GM23338 (cell line): ENCODE data around the gene INPP5A. TPM values are rescaled to one million over a fixed set of nuclear protein-coding genes. Genes with fewer than 3 reads are reported as not detected.

Source experiments
- ATAC-seq: fragments of 200-7000 bp; cut with Tn5 transposase; 3 replicates; pipeline ENCODE4 v1.9.1; 2020
- DNase-seq: peaks from one replicate; pipeline ENCODE4 v3.0.0-alpha.2; 2015; ENCODE audit warnings: low spot score
- H2AFZ ChIP-seq: fragments of 200-600 bp; sonication (generic); 2 replicates; pipeline ENCODE4 v1.8.0; 2016; ENCODE audit warnings: antibody characterized with exemption, mild to moderate bottlenecking, moderate library complexity
- H3F3A ChIP-seq: fragments of 200-600 bp; sonication (generic); replicated peaks from 2 replicates; pipeline ENCODE4 v1.8.0; 2017; ENCODE audit warnings: antibody characterized with exemption, mixed run types, low read depth
- H3K27ac ChIP-seq: fragments of 200-600 bp; sonication (generic); 2 replicates; pipeline ENCODE4 v1.6.1; 2016; ENCODE audit warnings: low read depth
- H3K27me3 ChIP-seq: fragments of 200-600 bp; sonication (generic); 2 replicates; pipeline ENCODE4 v1.8.0; 2016; ENCODE audit warnings: mild to moderate bottlenecking, mixed run types, moderate library complexity; ENCODE audit not compliant: insufficient read depth
- H3K36me3 ChIP-seq: fragments of 200-600 bp; sonication (generic); 2 replicates; pipeline ENCODE4 v1.8.0; 2016; ENCODE audit warnings: mild to moderate bottlenecking; ENCODE audit not compliant: insufficient read depth
- H3K4me1 ChIP-seq: fragments of 200-600 bp; sonication (generic); 2 replicates; pipeline ENCODE4 v1.8.0; 2016; ENCODE audit warnings: mild to moderate bottlenecking, moderate library complexity; ENCODE audit not compliant: insufficient read depth
- H3K4me2 ChIP-seq: fragments of 200-600 bp; sonication (generic); 2 replicates; pipeline ENCODE4 v1.7.1; 2017; ENCODE audit warnings: mixed run types
- H3K4me3 ChIP-seq: fragments of 200-600 bp; sonication (generic); 2 replicates; pipeline ENCODE4 v1.6.1; 2016; ENCODE audit warnings: mixed run types
- H3K79me2 ChIP-seq: fragments of 200-600 bp; sonication (generic); replicated peaks from 2 replicates; pipeline ENCODE4 v1.8.0; 2017; ENCODE audit warnings: mild to moderate bottlenecking; ENCODE audit not compliant: insufficient read depth
- H3K9me2 ChIP-seq: fragments of 200-600 bp; sonication (generic); 2 replicates; pipeline ENCODE4 v1.8.0; 2017; ENCODE audit not compliant: insufficient read depth
- H4K20me1 ChIP-seq: fragments of 200-600 bp; sonication (generic); replicated peaks from 2 replicates; pipeline ENCODE4 v1.8.0; 2017; ENCODE audit warnings: mild to moderate bottlenecking; ENCODE audit not compliant: insufficient read depth
- H3K27ac Mint-ChIP-seq: 2 replicates; pipeline ENCODE4 v1.8.0; 2020; ENCODE audit warnings: inconsistent platforms, mild to moderate bottlenecking, moderate library complexity, mixed read lengths
- H3K27me3 Mint-ChIP-seq: 3 replicates; pipeline ENCODE4 v1.8.0; 2022; ENCODE audit warnings: low read depth, mild to moderate bottlenecking, moderate library complexity, mixed read lengths, inconsistent platforms; ENCODE audit not compliant: insufficient read depth, poor library complexity
- H3K36me3 Mint-ChIP-seq: 3 replicates; pipeline ENCODE4 v1.8.0; 2021; ENCODE audit warnings: low read depth, mild to moderate bottlenecking, inconsistent platforms, moderate library complexity, mixed read lengths
- H3K4me1 Mint-ChIP-seq: 3 replicates; pipeline ENCODE4 v1.8.0; 2020; ENCODE audit warnings: mild to moderate bottlenecking, inconsistent platforms, mixed read lengths
- H3K4me3 Mint-ChIP-seq: 3 replicates; pipeline ENCODE4 v1.8.0; 2021; ENCODE audit warnings: moderate library complexity, mild to moderate bottlenecking, inconsistent platforms, mixed read lengths
- H3K9me3 Mint-ChIP-seq: 3 replicates; pipeline ENCODE4 v1.8.0; 2020; ENCODE audit warnings: moderate library complexity, mild to moderate bottlenecking, inconsistent platforms, mixed read lengths
- CREB1 ChIP-seq: fragments of 250-450 bp; sonication (Bioruptor Pico); IDR thresholded peaks from 2 replicates; pipeline ENCODE4 v1.5.0; 2020; ENCODE audit warnings: low read depth, mild to moderate bottlenecking, moderate library complexity
- CTCF ChIP-seq, 2 experiments: fragments of 200-600 bp in 1 of 2; sonication (generic) in 1 of 2; conservative IDR thresholded peaks; 2 replicates each; pipeline versions ENCODE4 v1.5.1 to v1.6.1; 2016 to 2017; ENCODE audit warnings: antibody characterized with exemption in 2 of 2, low read depth in 2 of 2, mild to moderate bottlenecking in 2 of 2, moderate library complexity in 1 of 2
- EZH2 ChIP-seq: fragments of 200-600 bp; sonication (generic); IDR thresholded peaks from one replicate; pipeline ENCODE4 v1.8.0; 2017; ENCODE audit warnings: antibody characterized with exemption, mild to moderate bottlenecking, low read depth; ENCODE audit not compliant: unreplicated experiment
- EZH2phosphoT487 ChIP-seq: fragments of 200-600 bp; sonication (generic); IDR thresholded peaks from one replicate; pipeline ENCODE4 v1.8.1; 2018; ENCODE audit warnings: antibody characterized with exemption; ENCODE audit not compliant: unreplicated experiment
- JUNB ChIP-seq: IDR thresholded peaks from one replicate; pipeline ENCODE4 v1.6.1; 2016; ENCODE audit warnings: antibody characterized with exemption; ENCODE audit not compliant: unreplicated experiment
- NANOG ChIP-seq: IDR thresholded peaks from 2 replicates; pipeline ENCODE4 v1.6.1; 2016; ENCODE audit warnings: antibody characterized with exemption, borderline replicate concordance
- POLR2AphosphoS5 ChIP-seq: IDR thresholded peaks from 2 replicates; pipeline ENCODE4 v1.6.1; 2016; ENCODE audit warnings: antibody characterized with exemption, low read depth
- ZNF114 ChIP-seq: fragments of 250-450 bp; sonication (Bioruptor Pico); IDR thresholded peaks from 2 replicates; pipeline ENCODE4 v1.5.0; 2020; ENCODE audit warnings: mild to moderate bottlenecking, moderate library complexity
- polyA plus RNA-seq: library from polyadenylated mRNA; unstranded; fragments of >200 nt; fragmentation: Nextera tagmentation; extraction: Ambion mirVana; gene quantifications from 2 replicates; pipeline ENCODE4 v1.2.1, GENCODE V29; 2016
- total RNA-seq: library from RNA; depleted of rRNA; stranded (reverse); fragments of >200 nt; shearing (Covaris generic); gene quantifications from 2 replicates; pipeline ENCODE4 v1.2.3, GENCODE V29; 2014
- TF ChIP-seq, protein P1 (sequence below): fragments of 250-450 bp; sonication (Bioruptor Pico); IDR thresholded peaks from 2 replicates; pipeline ENCODE4 v1.5.0; 2020; ENCODE audit warnings: mild to moderate bottlenecking, moderate library complexity
- TF ChIP-seq, protein P2 (sequence below): IDR thresholded peaks from one replicate; pipeline ENCODE4 v1.6.1; 2018; ENCODE audit warnings: antibody characterized with exemption; ENCODE audit not compliant: unreplicated experiment
- TF ChIP-seq, protein P3 (sequence below): IDR thresholded peaks from 2 replicates; pipeline ENCODE4 v1.6.1; 2016; ENCODE audit warnings: antibody characterized with exemption

The INPP5A gene
- total and polyA plus RNA-seq, 2 experiments from 2014 or later: 5.9 to 40.6 TPM

DNA sequence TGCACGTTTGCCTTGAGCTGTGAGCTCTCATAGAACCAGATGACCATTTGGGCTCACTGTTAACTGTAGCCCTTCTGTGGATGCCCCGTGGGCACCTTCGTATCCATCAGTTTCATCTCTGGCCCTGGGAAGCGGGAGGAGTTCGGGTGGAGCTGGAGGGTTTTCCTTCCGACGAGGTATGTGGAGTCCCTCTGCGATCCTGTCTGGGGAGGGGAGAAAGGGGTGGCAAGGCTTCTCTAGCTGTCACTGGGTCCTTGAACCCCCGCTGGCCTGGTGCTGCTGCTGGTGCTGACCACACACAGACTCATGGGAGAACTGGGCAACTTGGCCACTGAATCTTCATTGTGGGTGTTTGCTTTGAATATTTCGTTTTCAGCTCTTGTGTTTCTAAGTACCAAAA lies 32.7 kb downstream of the INPP5A start (continued):
- TF ChIP-seq, protein P1, sequence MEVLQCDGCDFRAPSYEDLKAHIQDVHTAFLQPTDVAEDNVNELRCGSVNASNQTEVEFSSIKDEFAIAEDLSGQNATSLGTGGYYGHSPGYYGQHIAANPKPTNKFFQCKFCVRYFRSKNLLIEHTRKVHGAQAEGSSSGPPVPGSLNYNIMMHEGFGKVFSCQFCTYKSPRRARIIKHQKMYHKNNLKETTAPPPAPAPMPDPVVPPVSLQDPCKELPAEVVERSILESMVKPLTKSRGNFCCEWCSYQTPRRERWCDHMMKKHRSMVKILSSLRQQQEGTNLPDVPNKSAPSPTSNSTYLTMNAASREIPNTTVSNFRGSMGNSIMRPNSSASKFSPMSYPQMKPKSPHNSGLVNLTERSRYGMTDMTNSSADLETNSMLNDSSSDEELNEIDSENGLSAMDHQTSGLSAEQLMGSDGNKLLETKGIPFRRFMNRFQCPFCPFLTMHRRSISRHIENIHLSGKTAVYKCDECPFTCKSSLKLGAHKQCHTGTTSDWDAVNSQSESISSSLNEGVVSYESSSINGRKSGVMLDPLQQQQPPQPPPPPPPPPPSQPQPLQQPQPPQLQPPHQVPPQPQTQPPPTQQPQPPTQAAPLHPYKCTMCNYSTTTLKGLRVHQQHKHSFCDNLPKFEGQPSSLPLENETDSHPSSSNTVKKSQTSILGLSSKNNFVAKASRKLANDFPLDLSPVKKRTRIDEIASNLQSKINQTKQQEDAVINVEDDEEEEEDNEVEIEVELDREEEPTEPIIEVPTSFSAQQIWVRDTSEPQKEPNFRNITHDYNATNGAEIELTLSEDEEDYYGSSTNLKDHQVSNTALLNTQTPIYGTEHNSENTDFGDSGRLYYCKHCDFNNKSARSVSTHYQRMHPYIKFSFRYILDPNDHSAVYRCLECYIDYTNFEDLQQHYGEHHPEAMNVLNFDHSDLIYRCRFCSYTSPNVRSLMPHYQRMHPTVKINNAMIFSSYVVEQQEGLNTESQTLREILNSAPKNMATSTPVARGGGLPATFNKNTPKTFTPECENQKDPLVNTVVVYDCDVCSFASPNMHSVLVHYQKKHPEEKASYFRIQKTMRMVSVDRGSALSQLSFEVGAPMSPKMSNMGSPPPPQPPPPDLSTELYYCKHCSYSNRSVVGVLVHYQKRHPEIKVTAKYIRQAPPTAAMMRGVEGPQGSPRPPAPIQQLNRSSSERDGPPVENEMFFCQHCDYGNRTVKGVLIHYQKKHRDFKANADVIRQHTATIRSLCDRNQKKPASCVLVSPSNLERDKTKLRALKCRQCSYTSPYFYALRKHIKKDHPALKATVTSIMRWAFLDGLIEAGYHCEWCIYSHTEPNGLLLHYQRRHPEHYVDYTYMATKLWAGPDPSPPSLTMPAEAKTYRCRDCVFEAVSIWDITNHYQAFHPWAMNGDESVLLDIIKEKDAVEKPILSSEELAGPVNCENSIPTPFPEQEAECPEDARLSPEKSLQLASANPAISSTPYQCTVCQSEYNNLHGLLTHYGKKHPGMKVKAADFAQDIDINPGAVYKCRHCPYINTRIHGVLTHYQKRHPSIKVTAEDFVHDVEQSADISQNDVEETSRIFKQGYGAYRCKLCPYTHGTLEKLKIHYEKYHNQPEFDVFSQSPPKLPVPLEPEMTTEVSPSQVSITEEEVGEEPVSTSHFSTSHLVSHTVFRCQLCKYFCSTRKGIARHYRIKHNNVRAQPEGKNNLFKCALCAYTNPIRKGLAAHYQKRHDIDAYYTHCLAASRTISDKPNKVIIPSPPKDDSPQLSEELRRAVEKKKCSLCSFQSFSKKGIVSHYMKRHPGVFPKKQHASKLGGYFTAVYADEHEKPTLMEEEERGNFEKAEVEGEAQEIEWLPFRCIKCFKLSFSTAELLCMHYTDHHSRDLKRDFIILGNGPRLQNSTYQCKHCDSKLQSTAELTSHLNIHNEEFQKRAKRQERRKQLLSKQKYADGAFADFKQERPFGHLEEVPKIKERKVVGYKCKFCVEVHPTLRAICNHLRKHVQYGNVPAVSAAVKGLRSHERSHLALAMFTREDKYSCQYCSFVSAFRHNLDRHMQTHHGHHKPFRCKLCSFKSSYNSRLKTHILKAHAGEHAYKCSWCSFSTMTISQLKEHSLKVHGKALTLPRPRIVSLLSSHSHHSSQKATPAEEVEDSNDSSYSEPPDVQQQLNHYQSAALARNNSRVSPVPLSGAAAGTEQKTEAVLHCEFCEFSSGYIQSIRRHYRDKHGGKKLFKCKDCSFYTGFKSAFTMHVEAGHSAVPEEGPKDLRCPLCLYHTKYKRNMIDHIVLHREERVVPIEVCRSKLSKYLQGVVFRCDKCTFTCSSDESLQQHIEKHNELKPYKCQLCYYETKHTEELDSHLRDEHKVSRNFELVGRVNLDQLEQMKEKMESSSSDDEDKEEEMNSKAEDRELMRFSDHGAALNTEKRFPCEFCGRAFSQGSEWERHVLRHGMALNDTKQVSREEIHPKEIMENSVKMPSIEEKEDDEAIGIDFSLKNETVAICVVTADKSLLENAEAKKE (CRISPR knock-in tag): no peak
- TF ChIP-seq CREB1 (CRISPR knock-in tag) (no peak), ZNF114 (no peak)

DNA sequence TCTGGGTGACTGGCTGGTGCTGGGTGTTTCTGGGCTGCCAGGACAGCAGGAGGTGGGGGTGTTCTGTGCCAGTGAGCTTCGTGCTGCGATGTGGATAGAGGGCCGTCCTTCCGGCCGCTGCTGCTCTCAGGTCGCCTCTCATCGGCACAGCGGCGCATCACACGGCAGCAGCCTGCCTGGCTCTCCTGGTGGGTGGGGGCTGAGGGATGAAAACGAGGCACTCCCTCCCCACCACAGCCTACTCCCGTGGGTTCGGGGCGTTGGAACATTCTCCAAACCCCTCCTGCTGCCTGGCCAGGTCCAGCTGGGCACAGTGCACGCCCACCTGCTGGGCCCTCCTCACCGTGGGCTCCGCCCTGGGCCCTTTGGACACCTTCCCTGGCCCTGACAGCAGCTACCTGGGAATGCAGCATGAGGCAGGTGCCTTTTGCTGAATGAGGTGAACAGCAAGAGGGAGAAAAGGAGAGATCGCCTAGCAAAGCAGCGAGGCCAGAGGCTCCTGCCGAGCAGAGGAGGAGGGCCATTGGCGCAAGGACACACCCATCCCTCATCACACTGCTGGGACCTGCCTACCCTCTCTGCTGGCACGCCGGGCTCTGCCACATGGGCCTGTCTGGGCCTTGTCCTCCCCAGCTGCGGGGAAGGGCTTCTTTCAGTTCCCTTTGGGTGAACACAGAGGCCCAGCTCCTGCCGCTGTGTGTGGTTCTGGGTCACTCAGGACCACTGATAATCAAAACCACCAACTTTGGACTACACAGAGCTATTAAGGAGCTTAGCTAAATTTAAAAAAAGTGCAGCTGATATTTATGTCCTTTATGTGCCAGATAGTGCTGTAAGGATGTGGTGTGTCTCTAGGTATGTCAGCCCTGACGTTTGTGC lies 33.4 kb downstream of the INPP5A start:
- Mint-ChIP-seq H3K36me3 (no peaks in the 10 kb centered on the region), H3K9me3 (no peaks in the 10 kb centered on the region), H3K27ac (no peak overlapping the region), H3K27me3 (peaks cover 3% of the 10 kb centered on the region), H3K4me1 (peaks cover 25% of the 10 kb centered on the region), H3K4me3 (no peak overlapping the region)
- Histone ChIP-seq H3K27me3 (no peaks in the 10 kb centered on the region), H3K36me3 (no peaks in the 10 kb centered on the region), H3K4me3 (no peak overlapping the region), H3K27ac (peak overlapping the region; percentile 26; the same call in 1 of the 2 replicates), H2AFZ (no peak overlapping the region), H3K4me2 (no peak overlapping the region), H3F3A (0 out of 2 replicates have a peak, but pooled peaks cover 4% of the 10 kb centered on the region), H3K9me2 (no peaks in the 10 kb centered on the region), H4K20me1 (peaks cover 20% of the 10 kb centered on the region), H3K79me2 (peaks cover 10% of the 10 kb centered on the region), H3K4me1 (peaks cover 21% of the 10 kb centered on the region)
- DNase-seq (no peak), ATAC-seq (peak; percentile 43)
- TF ChIP-seq JUNB: no peak
- no peak for TF ChIP-seq POLR2AphosphoS5
- TF ChIP-seq, protein P2, sequence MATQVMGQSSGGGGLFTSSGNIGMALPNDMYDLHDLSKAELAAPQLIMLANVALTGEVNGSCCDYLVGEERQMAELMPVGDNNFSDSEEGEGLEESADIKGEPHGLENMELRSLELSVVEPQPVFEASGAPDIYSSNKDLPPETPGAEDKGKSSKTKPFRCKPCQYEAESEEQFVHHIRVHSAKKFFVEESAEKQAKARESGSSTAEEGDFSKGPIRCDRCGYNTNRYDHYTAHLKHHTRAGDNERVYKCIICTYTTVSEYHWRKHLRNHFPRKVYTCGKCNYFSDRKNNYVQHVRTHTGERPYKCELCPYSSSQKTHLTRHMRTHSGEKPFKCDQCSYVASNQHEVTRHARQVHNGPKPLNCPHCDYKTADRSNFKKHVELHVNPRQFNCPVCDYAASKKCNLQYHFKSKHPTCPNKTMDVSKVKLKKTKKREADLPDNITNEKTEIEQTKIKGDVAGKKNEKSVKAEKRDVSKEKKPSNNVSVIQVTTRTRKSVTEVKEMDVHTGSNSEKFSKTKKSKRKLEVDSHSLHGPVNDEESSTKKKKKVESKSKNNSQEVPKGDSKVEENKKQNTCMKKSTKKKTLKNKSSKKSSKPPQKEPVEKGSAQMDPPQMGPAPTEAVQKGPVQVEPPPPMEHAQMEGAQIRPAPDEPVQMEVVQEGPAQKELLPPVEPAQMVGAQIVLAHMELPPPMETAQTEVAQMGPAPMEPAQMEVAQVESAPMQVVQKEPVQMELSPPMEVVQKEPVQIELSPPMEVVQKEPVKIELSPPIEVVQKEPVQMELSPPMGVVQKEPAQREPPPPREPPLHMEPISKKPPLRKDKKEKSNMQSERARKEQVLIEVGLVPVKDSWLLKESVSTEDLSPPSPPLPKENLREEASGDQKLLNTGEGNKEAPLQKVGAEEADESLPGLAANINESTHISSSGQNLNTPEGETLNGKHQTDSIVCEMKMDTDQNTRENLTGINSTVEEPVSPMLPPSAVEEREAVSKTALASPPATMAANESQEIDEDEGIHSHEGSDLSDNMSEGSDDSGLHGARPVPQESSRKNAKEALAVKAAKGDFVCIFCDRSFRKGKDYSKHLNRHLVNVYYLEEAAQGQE: no peak
- no peak for TF ChIP-seq CTCF (conservative IDR thresholded peaks at IDR 0.05; ENCODE audit: low read depth in 2 of 2)
- no peak for TF ChIP-seq EZH2phosphoT487
- TF ChIP-seq, protein P3, sequence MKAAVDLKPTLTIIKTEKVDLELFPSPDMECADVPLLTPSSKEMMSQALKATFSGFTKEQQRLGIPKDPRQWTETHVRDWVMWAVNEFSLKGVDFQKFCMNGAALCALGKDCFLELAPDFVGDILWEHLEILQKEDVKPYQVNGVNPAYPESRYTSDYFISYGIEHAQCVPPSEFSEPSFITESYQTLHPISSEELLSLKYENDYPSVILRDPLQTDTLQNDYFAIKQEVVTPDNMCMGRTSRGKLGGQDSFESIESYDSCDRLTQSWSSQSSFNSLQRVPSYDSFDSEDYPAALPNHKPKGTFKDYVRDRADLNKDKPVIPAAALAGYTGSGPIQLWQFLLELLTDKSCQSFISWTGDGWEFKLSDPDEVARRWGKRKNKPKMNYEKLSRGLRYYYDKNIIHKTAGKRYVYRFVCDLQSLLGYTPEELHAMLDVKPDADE: no peak
- TF ChIP-seq NANOG: no peak
- no peak for TF ChIP-seq EZH2
- TF ChIP-seq ZNF114: no peak
